ENCODE data around the gene TAF10.

The TAF10 gene

GRCh38 chr11:6615882-6616585 lies 4.0 kb upstream of the TAF10 start:
- no peak overlapping the region for H3K4me3 ChIP-seq (ENCODE audit: low read depth, low read length)
- TF ChIP-seq, protein P1, sequence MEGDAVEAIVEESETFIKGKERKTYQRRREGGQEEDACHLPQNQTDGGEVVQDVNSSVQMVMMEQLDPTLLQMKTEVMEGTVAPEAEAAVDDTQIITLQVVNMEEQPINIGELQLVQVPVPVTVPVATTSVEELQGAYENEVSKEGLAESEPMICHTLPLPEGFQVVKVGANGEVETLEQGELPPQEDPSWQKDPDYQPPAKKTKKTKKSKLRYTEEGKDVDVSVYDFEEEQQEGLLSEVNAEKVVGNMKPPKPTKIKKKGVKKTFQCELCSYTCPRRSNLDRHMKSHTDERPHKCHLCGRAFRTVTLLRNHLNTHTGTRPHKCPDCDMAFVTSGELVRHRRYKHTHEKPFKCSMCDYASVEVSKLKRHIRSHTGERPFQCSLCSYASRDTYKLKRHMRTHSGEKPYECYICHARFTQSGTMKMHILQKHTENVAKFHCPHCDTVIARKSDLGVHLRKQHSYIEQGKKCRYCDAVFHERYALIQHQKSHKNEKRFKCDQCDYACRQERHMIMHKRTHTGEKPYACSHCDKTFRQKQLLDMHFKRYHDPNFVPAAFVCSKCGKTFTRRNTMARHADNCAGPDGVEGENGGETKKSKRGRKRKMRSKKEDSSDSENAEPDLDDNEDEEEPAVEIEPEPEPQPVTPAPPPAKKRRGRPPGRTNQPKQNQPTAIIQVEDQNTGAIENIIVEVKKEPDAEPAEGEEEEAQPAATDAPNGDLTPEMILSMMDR (IDR thresholded peaks at IDR 0.05; ENCODE audit: low read depth, low read length): no peak
- in situ Hi-C loops (cut with HindIII; ENCODE audit: low sequenced_read_pairs): no loop called here
- peak; percentile 23 for DNase-seq (ENCODE audit: low read depth, low spot score)

DNA sequence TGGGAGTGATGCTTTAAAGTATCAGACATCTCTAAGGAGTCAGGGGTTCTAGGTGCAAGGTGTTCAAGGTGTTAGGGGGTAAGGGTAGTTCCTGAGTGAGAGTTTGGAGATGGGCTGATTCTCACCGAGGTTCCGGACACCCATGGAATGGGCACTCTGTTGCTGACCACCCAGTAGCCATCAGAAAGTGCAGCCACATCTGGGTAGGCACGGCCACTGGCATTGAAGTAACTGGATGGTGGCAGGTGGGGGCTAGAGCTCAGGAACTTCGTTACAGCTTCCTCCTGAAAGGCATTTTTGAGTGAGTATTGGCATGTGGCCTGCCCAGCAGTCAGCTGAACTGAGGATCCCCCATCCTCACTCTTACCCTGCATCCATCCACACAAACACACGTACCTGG lies 3.0 kb upstream of the TAF10 start:
- in situ Hi-C loops (cut with HindIII; ENCODE audit: low sequenced_read_pairs): no loop called here
- no peak overlapping the region for H3K4me3 ChIP-seq (ENCODE audit: low read depth, low read length)
- no peak for DNase-seq (ENCODE audit: low read depth, low spot score)
- TF ChIP-seq, protein P1 (IDR thresholded peaks at IDR 0.05; ENCODE audit: low read depth, low read length): no peak

DNA sequence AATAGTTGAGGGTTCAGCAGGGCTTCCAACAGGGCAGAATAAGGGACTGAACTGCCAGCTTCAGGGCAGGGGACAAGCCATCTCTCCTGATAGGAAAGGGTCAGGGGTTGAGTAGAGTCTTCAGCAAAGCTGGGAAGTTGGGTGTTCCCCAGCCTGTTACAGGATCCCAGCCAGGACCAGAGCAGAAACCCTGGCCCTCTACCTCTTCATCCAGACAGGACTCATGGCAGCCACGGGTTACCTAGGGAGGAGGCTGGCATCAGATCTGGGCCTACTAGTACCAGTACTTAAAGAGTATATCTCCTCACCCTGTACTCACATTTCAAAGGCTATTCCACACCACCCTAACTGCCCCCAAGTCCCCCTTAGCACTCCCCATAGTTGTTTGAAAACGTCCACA lies 2.4 kb upstream of the TAF10 start:
- DNase-seq (ENCODE audit: low read depth, low spot score): no peak
- H3K4me3 ChIP-seq (ENCODE audit: low read depth, low read length): no peak overlapping the region
- TF ChIP-seq, protein P1 (IDR thresholded peaks at IDR 0.05; ENCODE audit: low read depth, low read length): no peak
- in situ Hi-C loops (cut with HindIII; ENCODE audit: low sequenced_read_pairs): no loop called here

- TF ChIP-seq, protein P1 (IDR thresholded peaks at IDR 0.05; ENCODE audit: low read depth, low read length): no peak
- DNase-seq (ENCODE audit: low read depth, low spot score): no peak
- H3K4me3 ChIP-seq (ENCODE audit: low read depth, low read length): no peak overlapping the region
- in situ Hi-C loops (cut with HindIII; ENCODE audit: low sequenced_read_pairs): no loop called here
These were observed 1.5 kb upstream of the TAF10 start for GRCh38 chr11:6613496-6613895.

DNA sequence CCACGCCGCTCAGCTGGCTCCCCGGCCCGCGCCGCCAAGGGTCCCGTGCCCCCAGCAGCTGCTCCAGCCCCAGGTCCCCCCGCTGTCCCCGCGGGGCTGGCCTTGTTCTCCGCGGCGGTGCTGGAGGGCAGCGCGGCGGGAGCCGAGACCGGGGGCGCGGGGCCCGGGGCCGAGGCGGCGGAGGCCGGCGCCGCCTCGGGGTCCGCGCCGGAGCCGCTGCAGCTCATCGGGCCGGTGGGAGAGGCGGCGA lies 128 bp downstream of the TAF10 start:
- no peak for DNase-seq (ENCODE audit: low read depth, low spot score)
- in situ Hi-C loops (cut with HindIII; ENCODE audit: low sequenced_read_pairs): no loop called here
- H3K4me3 ChIP-seq (ENCODE audit: low read depth, low read length): peak overlapping the region; percentile 65
- TF ChIP-seq, protein P1 (IDR thresholded peaks at IDR 0.05; ENCODE audit: low read depth, low read length): no peak

DNA sequence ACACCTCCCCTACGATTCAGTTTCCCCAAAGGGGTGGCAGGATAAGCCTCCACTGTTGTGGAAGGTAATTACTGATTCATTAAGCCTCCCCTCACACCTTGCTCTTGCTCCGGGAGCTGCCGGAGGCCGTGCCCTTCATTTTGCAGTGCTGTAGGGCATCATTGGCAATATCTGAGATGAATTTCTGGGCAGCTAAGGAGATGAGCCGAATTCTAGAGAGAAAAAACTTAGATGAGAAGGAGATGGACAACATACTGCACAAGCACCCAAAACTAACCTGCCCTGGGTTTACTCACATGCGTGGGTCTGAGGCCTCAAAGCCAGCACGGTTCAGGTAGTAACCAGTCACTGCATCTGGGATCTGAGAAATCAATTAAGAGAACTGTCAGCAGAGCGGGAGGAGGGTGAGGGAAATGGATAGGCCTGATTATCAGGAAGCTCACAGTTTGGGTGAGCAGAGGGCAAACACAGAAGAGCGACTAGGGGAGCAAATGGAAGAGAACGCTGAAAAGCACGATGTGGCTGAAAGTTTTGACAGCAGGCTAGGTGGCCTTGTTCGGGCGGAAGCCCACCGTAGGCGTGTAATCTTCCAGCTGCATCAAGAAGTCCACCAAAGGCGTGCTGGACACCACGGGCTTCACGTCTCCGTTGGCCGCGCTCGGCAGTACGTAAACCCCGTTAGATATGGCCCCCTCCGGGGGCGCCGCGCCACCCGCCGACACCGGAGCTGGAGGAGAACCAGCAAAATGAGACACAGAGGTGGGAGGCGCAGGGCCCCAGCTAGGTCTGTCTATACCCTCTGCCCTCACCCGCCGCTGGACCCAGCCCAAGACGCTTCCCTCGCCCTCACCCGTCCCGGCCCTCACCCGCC lies 689 bp downstream of the TAF10 start:
- in situ Hi-C loops (cut with HindIII; ENCODE audit: low sequenced_read_pairs): no loop called here
- TF ChIP-seq, protein P1 (IDR thresholded peaks at IDR 0.05; ENCODE audit: low read depth, low read length): no peak
- DNase-seq (ENCODE audit: low read depth, low spot score): peak; percentile 19
- peak overlapping the region; percentile 65 for H3K4me3 ChIP-seq (ENCODE audit: low read depth, low read length)

Measured in astrocyte of the spinal cord (primary cell).